DMS53 (cell line): ENCODE results near the gene DYSF.

ENCODE experiments used
- DNase-seq: peaks from one replicate; lab custom pipeline; 2025; lab: John Stamatoyannopoulos, UW

Gene DYSF

DNA sequence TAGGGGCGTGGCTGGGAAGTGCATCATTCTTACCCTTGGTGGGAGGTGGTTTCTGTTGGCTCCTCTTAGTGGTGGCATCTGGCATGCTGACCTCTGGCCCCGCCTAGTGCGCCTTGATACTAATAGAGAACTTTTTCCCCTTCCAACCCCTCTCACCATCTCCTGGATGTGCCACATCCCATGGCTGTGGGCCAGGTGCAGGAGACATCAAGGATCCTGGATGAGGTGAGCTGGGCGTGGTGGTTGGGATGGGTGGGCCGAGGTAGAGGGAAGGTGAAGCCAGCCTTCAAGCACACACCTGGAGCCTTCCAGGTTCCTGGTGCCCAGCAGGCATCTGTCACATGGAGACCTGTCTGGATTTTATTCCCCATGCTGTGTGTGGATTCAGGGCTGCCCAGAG is 149.2 kb downstream of the DYSF start:
- DNase-seq: no peak

GRCh38 chr2:71603311-71603811 is 150.0 kb downstream of the DYSF start:
- DNase-seq: no peak

DNA sequence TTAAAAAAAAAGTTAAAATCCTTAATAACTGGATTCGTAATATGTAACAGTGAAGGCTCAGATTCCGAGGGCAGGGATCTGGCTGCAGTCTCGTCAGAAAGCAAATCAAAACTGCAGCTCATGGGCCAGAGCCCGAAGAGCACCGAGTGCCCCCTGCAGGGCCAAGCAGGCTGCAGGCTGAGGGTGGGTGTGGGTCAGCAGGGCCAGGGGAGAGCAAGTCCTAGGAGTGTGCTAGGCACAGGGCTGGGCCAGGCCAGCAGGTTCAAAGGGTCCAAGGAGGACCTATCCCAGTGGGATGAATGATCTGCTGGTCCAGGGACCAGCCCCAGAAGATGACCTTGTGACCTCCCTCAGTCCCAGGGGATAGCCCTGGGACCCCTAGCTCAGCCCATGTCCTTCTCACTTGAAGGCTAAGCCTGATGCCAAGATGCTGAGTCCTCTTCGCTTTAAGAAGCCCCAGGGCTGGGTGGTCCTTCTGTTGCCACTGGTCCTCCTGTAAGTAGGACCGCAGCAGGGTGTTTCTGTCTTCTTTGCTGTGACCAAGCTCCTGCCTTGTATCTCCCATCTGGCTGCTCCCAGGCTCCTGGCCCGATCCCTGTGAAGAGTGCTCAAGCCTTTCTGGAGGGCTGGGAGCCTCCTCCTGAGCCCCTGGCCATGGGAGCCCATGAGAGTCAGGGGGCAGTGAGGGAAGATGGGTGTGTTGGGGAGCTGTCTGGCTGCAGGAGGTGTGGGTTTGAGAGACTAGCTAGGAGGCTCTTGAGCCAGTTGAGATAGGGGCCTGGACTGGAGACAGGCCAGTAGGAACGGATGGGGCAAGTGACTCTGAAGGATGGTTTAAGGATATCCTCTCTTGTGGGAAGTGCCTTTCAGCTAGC is 150.7 kb downstream of the DYSF start:
- no peak for DNase-seq

GRCh38 chr2:71604726-71605120 is 151.4 kb downstream of the DYSF start:
- DNase-seq: no peak

DNA sequence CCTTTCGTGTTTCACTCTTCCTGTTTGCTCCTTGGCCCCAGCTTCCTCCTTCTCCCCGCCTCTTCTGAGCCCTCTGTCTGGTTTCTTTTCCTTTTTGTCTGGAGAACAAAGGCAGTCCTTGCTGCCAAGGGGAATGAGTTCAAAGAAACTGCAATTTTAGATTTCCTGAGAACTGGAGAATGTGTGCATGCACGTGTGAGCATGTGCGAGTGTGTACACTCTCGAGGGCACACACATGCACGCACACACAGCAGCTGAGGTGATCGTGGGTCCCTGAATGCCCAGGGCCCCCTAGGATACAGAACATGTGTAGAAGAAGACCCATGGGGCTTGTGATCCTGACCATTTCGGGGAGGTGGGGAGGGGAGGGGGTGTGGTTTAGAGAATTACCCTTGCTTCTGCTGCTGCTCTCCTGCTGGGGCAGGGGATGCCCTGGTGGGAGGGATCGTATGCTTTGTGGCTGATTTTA is 151.8 kb downstream of the DYSF start:
- no peak for DNase-seq

- no peak for DNase-seq
Observed at GRCh38 chr2:71605781-71606241, 152.4 kb downstream of the DYSF start.

DNA sequence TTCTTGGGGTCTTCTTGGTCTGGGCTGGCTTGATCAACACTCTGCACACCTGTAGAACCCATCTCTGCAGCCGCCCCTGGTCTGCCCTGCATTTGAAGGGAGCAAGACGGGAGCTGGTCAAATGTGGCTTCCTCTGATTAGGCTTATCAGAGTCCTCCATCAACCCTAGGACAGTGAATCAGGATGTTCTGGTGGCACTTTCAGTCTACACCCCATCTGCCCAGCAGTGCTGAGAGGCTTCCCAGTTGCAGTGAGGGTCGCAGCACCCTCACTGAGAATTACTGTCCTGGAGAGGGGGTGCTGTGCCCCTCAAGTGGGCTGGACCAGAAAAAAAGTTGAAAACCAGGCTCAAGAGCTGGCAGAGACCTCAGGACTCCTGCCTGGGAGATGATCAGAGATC is 152.9 kb downstream of the DYSF start:
- DNase-seq: no peak

GRCh38 chr2:71607151-71607889 is 154.0 kb downstream of the DYSF start:
- no peak for DNase-seq

GRCh38 chr2:71608034-71608433 is 154.7 kb downstream of the DYSF start:
- DNase-seq: no peak

DNA sequence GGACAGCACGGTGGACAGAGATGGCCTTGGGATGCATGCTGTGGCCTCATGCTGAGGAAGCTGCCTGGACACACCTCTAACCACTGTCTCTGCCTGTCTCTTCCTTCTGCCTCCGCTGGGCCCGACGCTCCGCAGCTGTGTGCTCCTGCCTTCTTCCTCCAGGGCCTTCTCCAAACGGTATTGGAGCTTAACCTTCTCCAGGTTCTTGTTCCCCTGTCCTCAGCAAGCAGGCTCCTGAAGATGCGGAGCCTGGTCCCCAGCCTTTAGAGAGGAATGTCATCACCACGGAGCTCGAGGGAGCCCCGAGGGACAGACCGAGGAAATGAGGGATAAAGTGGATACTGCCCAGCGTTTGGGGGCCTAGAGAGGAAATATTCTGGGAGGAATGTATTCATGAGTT is 155.1 kb downstream of the DYSF start:
- no peak for DNase-seq

- no peak for DNase-seq
Observed at GRCh38 chr2:71609029-71609428, 155.7 kb downstream of the DYSF start.

DNA sequence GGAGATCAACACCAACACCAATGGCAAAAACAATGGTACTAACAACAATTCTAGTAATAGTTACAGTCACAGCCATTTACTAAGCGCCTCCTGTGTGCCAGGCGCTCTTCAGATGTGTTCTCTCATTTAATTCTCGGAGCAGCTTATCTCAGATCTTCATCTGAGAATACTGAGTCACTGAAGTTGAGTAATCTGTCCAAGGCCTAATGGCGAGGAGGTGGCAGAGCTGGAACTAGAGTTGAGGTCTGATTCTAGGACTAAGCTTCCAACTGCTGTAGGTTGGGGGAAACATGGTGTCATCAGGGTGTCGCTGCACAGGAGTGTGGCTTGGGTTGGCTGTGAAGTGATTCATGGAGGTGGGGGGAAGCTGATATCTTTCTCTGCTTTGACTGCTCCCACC is 156.1 kb downstream of the DYSF start:
- DNase-seq: no peak

DNA sequence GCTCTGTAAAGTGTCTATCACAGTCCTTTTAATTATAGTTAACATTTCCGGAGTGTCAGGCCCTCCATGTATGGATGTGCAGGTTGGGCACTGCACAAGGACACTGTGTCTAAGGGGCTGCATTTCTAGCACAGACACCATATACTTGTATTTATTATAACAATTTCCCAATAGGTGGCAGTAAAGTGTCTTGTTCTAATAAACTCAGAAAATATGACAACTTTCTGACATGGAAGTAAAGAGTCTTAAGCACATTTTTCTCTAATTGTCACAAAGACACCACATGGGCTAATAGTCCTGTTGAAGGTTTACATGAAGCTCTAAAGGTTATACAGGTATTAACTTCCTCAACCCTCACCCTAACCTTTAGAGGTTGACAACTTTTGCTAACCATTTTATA is 156.6 kb downstream of the DYSF start:
- peak; percentile 73 for DNase-seq

DNA sequence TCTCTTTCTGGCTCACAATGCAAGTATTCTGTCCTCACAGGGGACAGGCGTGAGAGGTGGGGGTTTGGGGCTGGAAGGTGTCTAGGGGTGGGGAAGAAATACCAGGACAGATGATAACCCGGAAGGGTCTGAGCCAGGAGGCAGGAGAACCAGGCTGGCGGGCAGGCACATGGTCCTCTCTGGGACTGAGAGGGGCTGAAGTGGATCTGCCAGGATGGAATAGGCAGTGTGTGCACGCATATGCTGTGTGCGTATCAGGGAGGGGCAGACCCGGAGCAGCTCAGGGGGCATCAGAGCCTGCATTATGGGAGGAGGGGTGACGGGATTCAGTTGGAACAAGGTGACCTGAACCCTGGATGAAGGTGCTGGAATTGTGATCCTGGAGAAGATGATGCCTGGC is 157.3 kb downstream of the DYSF start:
- no peak for DNase-seq

GRCh38 chr2:71611247-71611646 is 157.9 kb downstream of the DYSF start:
- DNase-seq: no peak

DNA sequence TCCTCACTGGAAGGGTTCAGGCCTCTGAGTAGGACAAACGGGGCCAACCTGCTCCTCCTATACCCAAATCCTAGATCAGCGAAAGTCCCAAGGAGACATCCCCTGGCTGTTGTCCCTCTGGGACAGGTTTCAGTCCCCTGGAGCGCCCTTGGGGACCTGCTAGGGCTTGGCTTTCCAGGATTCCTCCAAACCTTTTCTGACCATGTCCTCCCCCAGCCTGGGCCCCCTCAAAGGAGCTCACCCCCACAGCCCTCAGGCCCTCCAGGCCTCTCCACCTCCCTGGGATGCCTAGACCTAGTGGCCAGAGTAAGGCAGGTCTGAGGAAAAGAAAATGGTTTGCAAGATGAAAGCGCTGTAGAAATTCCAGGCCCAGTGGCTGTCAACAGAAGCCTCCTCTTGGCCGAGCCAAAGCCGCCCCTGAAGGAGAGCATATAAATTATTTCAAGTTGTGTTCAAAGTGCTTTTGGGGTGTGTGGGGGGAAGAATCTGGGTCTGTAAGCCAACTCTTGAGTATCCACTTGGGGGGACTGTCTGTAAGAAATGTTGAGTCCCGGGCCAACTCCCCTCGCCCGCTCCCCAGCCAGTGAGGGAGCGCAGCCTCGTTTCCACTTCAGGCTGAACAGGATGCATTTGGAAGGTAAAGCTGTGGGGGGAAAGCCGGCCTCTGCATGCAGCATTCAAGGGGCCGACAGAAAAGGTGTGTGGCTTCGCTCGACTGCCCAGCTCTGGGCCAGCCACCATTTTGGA is 158.6 kb downstream of the DYSF start:
- no peak for DNase-seq

DNA sequence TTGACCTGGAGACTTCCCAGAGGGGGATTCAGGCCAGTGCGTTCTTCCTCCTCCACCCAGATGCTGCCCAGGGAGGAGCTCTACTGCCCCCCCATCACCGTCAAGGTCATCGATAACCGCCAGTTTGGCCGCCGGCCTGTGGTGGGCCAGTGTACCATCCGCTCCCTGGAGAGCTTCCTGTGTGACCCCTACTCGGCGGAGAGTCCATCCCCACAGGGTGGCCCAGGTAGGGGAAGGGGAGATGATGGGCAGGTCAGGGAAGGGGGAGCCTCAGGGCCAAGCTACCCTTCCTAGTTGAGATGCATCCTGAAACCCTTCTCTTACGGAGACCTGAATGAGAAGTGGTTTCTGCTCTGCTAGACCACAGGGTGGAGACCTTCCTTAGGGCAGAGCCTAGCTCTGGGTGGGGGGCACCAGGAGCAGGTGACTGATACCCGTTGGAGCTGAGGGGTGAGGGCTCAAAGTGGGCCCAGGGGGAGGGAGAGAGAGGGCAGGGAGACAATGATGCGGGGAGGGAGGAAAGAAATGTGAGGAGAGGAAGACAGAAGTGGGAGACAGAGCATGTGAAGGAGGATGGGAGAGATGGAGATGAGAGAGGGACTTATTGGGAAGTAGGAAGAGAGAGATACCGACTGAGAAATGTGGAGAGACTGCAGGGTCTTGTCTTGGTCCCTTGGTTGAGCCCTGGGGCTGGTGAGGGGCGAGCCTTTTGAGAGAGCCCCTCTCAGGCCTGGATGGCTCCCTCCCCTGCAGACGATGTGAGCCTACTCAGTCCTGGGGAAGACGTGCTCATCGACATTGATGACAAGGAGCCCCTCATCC is 159.4 kb downstream of the DYSF start:
- no peak for DNase-seq

DNA sequence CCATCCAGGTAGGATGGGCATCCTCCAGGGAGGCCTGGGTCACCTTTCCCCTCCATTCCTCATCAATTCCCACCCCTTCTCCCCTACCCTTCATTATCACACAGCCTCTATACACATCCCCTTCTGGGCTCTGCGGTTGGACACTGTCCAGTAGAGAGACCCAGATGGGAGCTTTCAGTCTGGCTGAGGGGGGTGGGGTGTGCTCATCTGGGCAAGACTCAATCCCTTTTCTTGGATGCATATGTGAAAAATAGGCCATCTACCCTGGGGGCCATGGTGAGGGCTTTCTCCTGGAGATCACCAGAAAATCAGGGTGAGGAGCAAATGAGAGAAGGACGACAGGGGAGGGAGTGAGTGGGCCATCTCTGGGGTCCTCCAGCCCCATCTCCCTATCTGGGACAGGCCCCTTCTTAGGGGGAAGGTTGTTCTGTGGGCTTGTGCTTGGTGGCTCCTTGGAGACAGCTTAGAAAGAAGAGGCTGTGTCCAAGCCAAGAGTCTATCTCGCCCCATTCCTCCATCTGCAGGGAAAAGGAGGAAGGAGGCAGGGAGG is 160.1 kb downstream of the DYSF start:
- DNase-seq: no peak

DNA sequence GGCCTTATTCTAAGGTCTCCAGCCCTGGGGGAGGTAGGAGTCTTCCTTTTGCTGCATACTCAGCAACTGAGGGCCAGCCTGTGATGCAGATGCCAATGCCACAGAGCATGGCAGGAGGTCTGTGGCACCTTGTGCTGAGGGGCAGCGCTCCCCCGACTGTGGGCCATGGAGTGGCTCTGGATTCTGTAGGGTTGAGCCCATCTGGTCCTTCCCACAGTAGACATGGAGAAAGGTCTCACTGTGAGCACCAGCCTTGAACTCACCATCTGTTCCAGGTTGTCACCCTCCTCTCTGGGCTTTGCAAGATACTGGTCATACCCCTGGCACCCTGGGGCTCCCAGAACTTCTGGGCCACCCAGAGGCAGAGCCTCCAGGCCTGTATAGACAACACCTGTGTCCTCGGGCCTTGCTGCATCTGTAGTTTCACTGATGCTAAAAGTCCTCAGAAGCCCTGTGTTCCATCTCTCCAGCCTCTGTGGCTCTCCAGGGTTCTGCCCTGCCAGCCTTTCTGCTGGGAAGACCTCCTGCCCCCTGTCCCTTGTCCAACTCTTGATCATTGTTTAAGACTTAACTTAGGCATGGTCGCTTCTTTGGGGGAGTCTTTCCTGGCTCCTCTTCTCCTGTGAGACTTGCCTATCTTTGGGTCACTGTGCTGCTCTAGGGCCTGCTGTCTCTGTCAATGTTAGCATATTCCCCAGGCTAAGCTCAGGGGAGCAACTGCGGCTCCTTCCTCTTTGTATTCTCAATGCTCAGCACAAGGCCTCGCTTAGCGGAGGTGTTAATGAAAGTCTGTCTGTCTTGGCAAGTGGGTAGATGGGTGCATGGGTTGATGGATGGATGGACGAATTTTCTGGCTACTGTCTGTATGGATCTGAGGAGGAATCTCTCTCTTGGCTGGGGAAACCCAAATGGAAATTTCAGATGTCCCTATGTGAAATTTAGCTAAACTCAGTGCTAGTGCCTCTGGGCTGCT is 160.9 kb downstream of the DYSF start:
- no peak for DNase-seq
